K562 (cell line): ENCODE data around the gene ZNF775. TPM values are rescaled to one million over a fixed set of nuclear protein-coding genes. Genes with fewer than 3 reads are reported as not detected.

Source experiments
- CXXC5 ChIP-seq: fragments of 250-450 bp; sonication (Bioruptor Pico); IDR thresholded peaks from 2 replicates; pipeline ENCODE4 v1.8.0; 2022; ENCODE audit warnings: inconsistent platforms, mild to moderate bottlenecking, moderate library complexity
- RBM14 ChIP-seq: fragments of 200-400 bp; formaldehyde crosslinking; IDR thresholded peaks from 2 replicates; pipeline ENCODE4 v1.6.1; 2018; ENCODE audit warnings: low read depth, mild to moderate bottlenecking, low read length, moderate library complexity, borderline replicate concordance; ENCODE audit not compliant: insufficient read depth
- ZNF133 ChIP-seq: fragments of 250-450 bp; sonication (Bioruptor Pico); IDR thresholded peaks from 2 replicates; pipeline ENCODE4 v1.4.0; 2020; ENCODE audit warnings: mild to moderate bottlenecking
- ZNF354B ChIP-seq: fragments of 250-450 bp; sonication (Bioruptor Pico); IDR thresholded peaks from 2 replicates; pipeline ENCODE4 v1.4.0; 2020
- ZNF41 ChIP-seq: fragments of 250-450 bp; sonication (Bioruptor Pico); conservative IDR thresholded peaks from 2 replicates; pipeline ENCODE4 v1.4.0; 2020; ENCODE audit warnings: mild to moderate bottlenecking
- ZNF668 ChIP-seq: fragments of 250-450 bp; sonication (Bioruptor Pico); IDR thresholded peaks from 2 replicates; pipeline ENCODE4 v1.8.0; 2022; ENCODE audit warnings: mild to moderate bottlenecking, inconsistent platforms
- polyA plus RNA-seq, 8 experiments: library from polyadenylated mRNA; depleted of rRNA in 4 of 8; stranded (reverse) in 5 of 8; unstranded in 3 of 8; fragments of >200 nt; fragmentation: Nextera tagmentation in 2 of 8; fragmentation: Illumina TruSeq in 1 of 8; extraction: Ambion mirVana in 2 of 8; extraction: Trizol in 1 of 8; gene quantifications; 2 replicates each; pipeline versions ENCODE4 v1.2.1 to v1.2.3, GENCODE V29; 2011 to 2014; ENCODE audit warnings: inconsistent platforms in 1 of 8, missing spikeins in 1 of 8
- total RNA-seq, 7 experiments: library from RNA; depleted of rRNA in 6 of 7; stranded (reverse); fragments of >200 nt in 6 of 7; fragmentation: Illumina TruSeq in 2 of 7; extraction: Trizol in 2 of 7; gene quantifications; 2 replicates each; pipeline versions ENCODE4 v1.2.1 to v1.2.3, GENCODE V29; 2011 to 2021; ENCODE audit warnings: low replicate concordance in 1 of 7
- TF ChIP-seq, protein P1 (sequence below): fragments of 450-650 bp; IDR thresholded peaks from 2 replicates; pipeline ENCODE4 v1.6.1; 2016; ENCODE audit warnings: low read depth
- TF ChIP-seq, protein P2 (sequence below): fragments of 250-450 bp; sonication (Bioruptor Pico); IDR thresholded peaks from 2 replicates; pipeline ENCODE4 v1.8.0; 2021; ENCODE audit warnings: borderline replicate concordance, mild to moderate bottlenecking, moderate library complexity; ENCODE audit not compliant: poor library complexity, severe bottlenecking
- TF ChIP-seq, protein P3 (sequence below): IDR thresholded peaks from 2 replicates; pipeline ENCODE4 v1.6.1; 2012; ENCODE audit warnings: low read depth, low read length, improper control_type of control experiment, borderline replicate concordance
- TF ChIP-seq, protein P4 (sequence below): sonication (generic); formaldehyde crosslinking; IDR thresholded peaks from 2 replicates; pipeline ENCODE4 v1.8.0; 2023; ENCODE audit warnings: missing genetic modification reagents, mild to moderate bottlenecking, borderline replicate concordance

Gene ZNF775
- total and polyA plus RNA-seq, 9 of the 15 experiments (the other 6 are each of a cell fraction or from before 2014, with no cell fraction given) = 0.04 to 18.7 (median 4.9) TPM

DNA sequence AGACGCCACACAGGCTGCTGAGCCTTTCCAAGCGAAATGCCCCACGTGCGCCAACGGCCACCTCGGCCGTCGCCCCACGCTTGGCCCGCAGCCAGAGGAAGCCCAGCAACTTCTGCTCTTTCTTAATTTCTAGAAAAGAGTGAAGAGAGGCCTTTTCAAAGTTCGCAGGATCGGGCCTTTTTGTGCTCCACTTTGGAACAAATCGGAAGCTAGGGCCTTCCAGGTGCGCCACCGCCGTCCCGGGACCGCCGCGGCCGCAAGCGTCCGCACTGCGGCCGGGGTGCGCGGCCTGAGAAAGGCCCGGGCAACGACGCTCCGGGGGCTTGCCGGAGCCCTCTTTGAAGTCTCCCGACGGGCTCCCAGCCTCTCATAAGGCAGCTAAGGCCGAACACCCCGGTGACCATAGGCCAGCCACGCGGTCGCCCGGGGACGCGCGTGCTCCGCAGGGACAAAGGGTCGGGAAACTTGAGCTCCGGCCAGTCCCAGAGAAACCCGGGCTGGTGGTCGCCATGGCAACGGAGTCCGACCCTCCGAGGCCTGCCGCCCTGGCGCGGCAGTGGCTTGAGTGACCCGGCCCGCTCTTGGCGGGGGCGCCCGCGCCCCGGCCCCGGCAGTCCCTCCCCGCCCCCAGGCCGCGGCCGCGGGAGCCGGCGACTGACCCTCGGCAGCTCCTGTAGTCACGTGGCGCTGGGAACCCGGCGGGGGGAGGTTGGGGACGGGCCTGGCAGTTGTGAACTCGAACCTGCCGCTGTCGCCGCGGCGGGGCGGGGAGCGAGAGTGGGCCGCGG, 10.8 kb upstream of the ZNF775 start, which contains the start of gene REPIN1 (continued):
- TF ChIP-seq, protein P1, sequence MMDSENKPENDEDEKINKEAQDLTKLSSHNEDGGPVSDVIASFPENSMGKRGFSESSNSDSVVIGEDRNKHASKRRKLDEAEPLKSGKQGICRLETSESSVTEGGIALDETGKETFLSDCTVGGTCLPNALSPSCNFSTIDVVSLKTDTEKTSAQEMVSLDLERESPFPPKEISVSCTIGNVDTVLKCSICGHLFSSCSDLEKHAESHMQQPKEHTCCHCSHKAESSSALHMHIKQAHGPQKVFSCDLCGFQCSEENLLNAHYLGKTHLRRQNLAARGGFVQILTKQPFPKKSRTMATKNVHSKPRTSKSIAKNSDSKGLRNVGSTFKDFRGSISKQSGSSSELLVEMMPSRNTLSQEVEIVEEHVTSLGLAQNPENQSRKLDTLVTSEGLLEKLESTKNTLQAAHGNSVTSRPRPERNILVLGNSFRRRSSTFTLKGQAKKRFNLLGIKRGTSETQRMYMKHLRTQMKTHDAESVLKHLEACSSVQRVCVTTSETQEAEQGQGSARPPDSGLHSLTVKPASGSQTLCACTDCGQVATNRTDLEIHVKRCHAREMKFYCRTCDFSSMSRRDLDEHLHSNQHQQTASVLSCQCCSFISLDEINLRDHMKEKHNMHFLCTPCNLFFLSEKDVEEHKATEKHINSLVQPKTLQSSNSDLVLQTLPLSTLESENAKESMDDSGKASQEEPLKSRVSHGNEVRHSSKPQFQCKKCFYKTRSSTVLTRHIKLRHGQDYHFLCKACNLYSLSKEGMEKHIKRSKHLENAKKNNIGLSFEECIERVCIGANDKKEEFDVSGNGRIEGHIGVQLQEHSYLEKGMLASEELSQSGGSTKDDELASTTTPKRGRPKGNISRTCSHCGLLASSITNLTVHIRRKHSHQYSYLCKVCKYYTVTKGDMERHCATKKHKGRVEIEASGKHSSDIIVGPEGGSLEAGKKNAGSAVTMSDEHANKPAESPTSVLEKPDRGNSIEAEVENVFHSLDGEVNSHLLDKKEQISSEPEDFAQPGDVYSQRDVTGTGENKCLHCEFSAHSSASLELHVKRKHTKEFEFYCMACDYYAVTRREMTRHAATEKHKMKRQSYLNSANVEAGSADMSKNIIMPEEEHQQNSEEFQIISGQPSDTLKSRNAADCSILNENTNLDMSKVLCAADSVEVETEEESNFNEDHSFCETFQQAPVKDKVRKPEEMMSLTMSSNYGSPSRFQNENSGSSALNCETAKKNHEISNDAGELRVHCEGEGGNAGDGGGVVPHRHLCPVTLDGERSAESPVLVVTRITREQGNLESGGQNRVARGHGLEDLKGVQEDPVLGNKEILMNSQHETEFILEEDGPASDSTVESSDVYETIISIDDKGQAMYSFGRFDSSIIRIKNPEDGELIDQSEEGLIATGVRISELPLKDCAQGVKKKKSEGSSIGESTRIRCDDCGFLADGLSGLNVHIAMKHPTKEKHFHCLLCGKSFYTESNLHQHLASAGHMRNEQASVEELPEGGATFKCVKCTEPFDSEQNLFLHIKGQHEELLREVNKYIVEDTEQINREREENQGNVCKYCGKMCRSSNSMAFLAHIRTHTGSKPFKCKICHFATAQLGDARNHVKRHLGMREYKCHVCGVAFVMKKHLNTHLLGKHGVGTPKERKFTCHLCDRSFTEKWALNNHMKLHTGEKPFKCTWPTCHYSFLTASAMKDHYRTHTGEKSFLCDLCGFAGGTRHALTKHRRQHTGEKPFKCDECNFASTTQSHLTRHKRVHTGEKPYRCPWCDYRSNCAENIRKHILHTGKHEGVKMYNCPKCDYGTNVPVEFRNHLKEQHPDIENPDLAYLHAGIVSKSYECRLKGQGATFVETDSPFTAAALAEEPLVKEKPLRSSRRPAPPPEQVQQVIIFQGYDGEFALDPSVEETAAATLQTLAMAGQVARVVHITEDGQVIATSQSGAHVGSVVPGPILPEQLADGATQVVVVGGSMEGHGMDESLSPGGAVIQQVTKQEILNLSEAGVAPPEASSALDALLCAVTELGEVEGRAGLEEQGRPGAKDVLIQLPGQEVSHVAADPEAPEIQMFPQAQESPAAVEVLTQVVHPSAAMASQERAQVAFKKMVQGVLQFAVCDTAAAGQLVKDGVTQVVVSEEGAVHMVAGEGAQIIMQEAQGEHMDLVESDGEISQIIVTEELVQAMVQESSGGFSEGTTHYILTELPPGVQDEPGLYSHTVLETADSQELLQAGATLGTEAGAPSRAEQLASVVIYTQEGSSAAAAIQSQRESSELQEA = peak; percentile 90
- TF ChIP-seq ZNF354B (CRISPR knock-in tag) = no peak
- peak; percentile 81 for TF ChIP-seq CXXC5
- TF ChIP-seq, protein P2, sequence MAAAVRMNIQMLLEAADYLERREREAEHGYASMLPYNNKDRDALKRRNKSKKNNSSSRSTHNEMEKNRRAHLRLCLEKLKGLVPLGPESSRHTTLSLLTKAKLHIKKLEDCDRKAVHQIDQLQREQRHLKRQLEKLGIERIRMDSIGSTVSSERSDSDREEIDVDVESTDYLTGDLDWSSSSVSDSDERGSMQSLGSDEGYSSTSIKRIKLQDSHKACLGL = peak; percentile 21
- no peak for TF ChIP-seq ZNF668 (CRISPR knock-in tag)
- TF ChIP-seq ZNF41 = no peak
- TF ChIP-seq, protein P3, sequence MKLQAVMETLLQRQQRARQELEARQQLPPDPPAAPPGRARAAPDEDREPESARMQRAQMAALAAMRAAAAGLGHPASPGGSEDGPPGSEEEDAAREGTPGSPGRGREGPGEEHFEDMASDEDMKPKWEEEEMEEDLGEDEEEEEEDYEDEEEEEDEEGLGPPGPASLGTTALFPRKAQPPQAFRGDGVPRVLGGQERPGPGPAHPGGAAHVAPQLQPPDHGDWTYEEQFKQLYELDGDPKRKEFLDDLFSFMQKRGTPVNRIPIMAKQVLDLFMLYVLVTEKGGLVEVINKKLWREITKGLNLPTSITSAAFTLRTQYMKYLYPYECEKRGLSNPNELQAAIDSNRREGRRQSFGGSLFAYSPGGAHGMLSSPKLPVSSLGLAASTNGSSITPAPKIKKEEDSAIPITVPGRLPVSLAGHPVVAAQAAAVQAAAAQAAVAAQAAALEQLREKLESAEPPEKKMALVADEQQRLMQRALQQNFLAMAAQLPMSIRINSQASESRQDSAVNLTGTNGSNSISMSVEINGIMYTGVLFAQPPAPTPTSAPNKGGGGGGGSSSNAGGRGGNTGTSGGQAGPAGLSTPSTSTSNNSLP = no peak
- 0 out of 2 replicates have a peak, but pooled peaks have one; percentile 94 for TF ChIP-seq RBM14
- TF ChIP-seq ZNF133 (CRISPR knock-in tag) = 0 out of 2 replicates have a peak, but pooled peaks have one; percentile 28
- TF ChIP-seq, protein P4, sequence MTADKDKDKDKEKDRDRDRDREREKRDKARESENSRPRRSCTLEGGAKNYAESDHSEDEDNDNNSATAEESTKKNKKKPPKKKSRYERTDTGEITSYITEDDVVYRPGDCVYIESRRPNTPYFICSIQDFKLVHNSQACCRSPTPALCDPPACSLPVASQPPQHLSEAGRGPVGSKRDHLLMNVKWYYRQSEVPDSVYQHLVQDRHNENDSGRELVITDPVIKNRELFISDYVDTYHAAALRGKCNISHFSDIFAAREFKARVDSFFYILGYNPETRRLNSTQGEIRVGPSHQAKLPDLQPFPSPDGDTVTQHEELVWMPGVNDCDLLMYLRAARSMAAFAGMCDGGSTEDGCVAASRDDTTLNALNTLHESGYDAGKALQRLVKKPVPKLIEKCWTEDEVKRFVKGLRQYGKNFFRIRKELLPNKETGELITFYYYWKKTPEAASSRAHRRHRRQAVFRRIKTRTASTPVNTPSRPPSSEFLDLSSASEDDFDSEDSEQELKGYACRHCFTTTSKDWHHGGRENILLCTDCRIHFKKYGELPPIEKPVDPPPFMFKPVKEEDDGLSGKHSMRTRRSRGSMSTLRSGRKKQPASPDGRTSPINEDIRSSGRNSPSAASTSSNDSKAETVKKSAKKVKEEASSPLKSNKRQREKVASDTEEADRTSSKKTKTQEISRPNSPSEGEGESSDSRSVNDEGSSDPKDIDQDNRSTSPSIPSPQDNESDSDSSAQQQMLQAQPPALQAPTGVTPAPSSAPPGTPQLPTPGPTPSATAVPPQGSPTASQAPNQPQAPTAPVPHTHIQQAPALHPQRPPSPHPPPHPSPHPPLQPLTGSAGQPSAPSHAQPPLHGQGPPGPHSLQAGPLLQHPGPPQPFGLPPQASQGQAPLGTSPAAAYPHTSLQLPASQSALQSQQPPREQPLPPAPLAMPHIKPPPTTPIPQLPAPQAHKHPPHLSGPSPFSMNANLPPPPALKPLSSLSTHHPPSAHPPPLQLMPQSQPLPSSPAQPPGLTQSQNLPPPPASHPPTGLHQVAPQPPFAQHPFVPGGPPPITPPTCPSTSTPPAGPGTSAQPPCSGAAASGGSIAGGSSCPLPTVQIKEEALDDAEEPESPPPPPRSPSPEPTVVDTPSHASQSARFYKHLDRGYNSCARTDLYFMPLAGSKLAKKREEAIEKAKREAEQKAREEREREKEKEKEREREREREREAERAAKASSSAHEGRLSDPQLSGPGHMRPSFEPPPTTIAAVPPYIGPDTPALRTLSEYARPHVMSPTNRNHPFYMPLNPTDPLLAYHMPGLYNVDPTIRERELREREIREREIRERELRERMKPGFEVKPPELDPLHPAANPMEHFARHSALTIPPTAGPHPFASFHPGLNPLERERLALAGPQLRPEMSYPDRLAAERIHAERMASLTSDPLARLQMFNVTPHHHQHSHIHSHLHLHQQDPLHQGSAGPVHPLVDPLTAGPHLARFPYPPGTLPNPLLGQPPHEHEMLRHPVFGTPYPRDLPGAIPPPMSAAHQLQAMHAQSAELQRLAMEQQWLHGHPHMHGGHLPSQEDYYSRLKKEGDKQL (CRISPR knock-in tag) = no peak; the same call in none of the 2 replicates
